Measurements from ENCODE around the gene ZNF385B. TPM values are rescaled to one million over a fixed set of nuclear protein-coding genes. Genes with fewer than 3 reads are reported as not detected.

The ZNF385B gene
- total RNA-seq, 1 experiment from 2014 or later: 9.3 TPM

- POLR2A ChIA-PET: no interaction called here
- no peaks in the 10 kb centered on the region for H3K4me1 ChIP-seq (ENCODE audit: control insufficient read depth in 1 of 2, insufficient read depth in 2 of 2, low read length in 2 of 2)
- CTCF ChIA-PET: interaction anchor here (0.5 to 1.5 kb wide), 9 partner anchors 11 to 476 kb away, joined by 3 to 7 read pairs (median 4); no protein-coding TSS in a partner anchor
- intact Hi-C loops (cut with micrococcal nuclease): no loop called here
- H4K20me1 ChIP-seq (ENCODE audit: insufficient read depth): no peaks in the 10 kb centered on the region
- H3K27me3 ChIP-seq (ENCODE audit: insufficient read depth, low read length): no peaks in the 10 kb centered on the region
- peak overlapping the region; percentile 99 for H2AFZ ChIP-seq (ENCODE audit: low read depth, low read length, poor library complexity, severe bottlenecking)
- H3K79me2 ChIP-seq (ENCODE audit: insufficient read depth, low read length): no peaks in the 10 kb centered on the region
- no peaks in the 10 kb centered on the region for H3K36me3 ChIP-seq (ENCODE audit: control insufficient read depth in 1 of 2, insufficient read depth in 2 of 2, low read length in 2 of 2)
- H3K9me3 ChIP-seq (ENCODE audit: control insufficient read depth in 1 of 2, insufficient read depth in 1 of 2, low read depth in 1 of 2, low read length in 2 of 2): no peaks in the 10 kb centered on the region
- no peak overlapping the region for H3K9ac ChIP-seq (ENCODE audit: low read length)
- H3K27ac ChIP-seq (ENCODE audit: low read depth, low read length): no peak overlapping the region
- DNase-seq (ENCODE audit: low read depth, low spot score) (peak; percentile 61), ATAC-seq (peak; percentile 99)
- no TSS peak for BruUV-seq (replicated peaks)
- RAD21 ChIA-PET (ENCODE audit: low non-redundant PET in 1 of 2, low total read pairs in 2 of 2, uncharacterized antibody in 2 of 2, unreplicated experiment in 2 of 2): interaction anchor here in 1 of 2 experiments (0.9 kb wide), 1 partner anchor 488 kb away, joined by 3 read pairs; no protein-coding TSS in a partner anchor
- H3K4me2 ChIP-seq (ENCODE audit: low read length): no peak overlapping the region
- H3K9me2 ChIP-seq (ENCODE audit: insufficient read depth): no peaks in the 10 kb centered on the region
- no peak overlapping the region for H3K4me3 ChIP-seq (replicated peaks in 1 of 2; ENCODE audit: low read depth in 1 of 2, low read length in 2 of 2)
- TF ChIP-seq YY1 (IDR thresholded peaks at IDR 0.05; ENCODE audit: extremely low read depth, insufficient replicate concordance, low read depth, low read length) (peak; percentile 40), EZH2 (IDR thresholded peaks at IDR 0.05) (no peak), CEBPB (IDR thresholded peaks at IDR 0.05; ENCODE audit: low read depth) (no peak), JUND (IDR thresholded peaks at IDR 0.05) (no peak), CBX3 (IDR thresholded peaks at IDR 0.05; ENCODE audit: low read depth) (peak; percentile 64; the same call in 1 of the 2 replicates), FOSL1 (IDR thresholded peaks at IDR 0.05; ENCODE audit: low read depth) (no peak), EGR1 (IDR thresholded peaks at IDR 0.05; ENCODE audit: low read depth) (no peak), POLR2AphosphoS5 (IDR thresholded peaks at IDR 0.05; ENCODE audit: low read depth, low read length) (no peak), ZFX (IDR thresholded peaks at IDR 0.05) (0 out of 2 replicates have a peak, but pooled peaks have one; percentile 27), SIN3A (IDR thresholded peaks at IDR 0.05; ENCODE audit: low read depth) (no peak), CTCF (IDR thresholded peaks at IDR 0.05 in 2 of 3, conservative IDR thresholded peaks at IDR 0.05 in 1 of 3; ENCODE audit: borderline replicate concordance in 1 of 3, insufficient read depth in 1 of 3, low read depth in 2 of 3, low read length in 2 of 3) (peak; percentile 43 to 68 (median 64); a peak in 5 of 6 replicates), RAD21 (IDR thresholded peaks at IDR 0.05; ENCODE audit: low read depth) (peak; percentile 66), ELF1 (IDR thresholded peaks at IDR 0.05; ENCODE audit: borderline replicate concordance, low read depth) (peak; percentile 51), TCF7L2 (IDR thresholded peaks at IDR 0.05; ENCODE audit: borderline replicate concordance, extremely low read depth, insufficient read depth, insufficient read length) (no peak), ZBTB33 (IDR thresholded peaks at IDR 0.05; ENCODE audit: extremely low read depth, insufficient replicate concordance, low read length) (no peak), SP1 (IDR thresholded peaks at IDR 0.05; ENCODE audit: low read depth) (no peak), ATF3 (IDR thresholded peaks at IDR 0.05) (no peak), SRF (IDR thresholded peaks at IDR 0.05; ENCODE audit: low read depth) (no peak), REST (IDR thresholded peaks at IDR 0.05; ENCODE audit: low read depth) (no peak), POLR2A (IDR thresholded peaks at IDR 0.05; ENCODE audit: borderline replicate concordance, extremely low read depth, insufficient read depth, insufficient read length) (no peak), MAX (IDR thresholded peaks at IDR 0.05) (peak; percentile 41; the same call in 1 of the 2 replicates), ZNF274 (IDR thresholded peaks at IDR 0.05; ENCODE audit: low read depth, low read length) (no peak)
Measured at GRCh38 chr2:179898873-179899272, 37.5 kb upstream of the ZNF385B start.

Measured in HCT116 (cell line).